Thoracic aorta (tissue), 2 donors: ENCODE results near the gene PLEKHG5. TPM values are rescaled to one million over a fixed set of nuclear protein-coding genes. Genes with fewer than 3 reads are reported as not detected.

Source experiments
- ATAC-seq: fragments of 150-250 bp; one replicate; pipeline ENCODE4 v1.8.0; 2017; ENCODE audit warnings: low read depth; ENCODE audit not compliant: insufficient number of reproducible peaks, low FRiP score
- DNase-seq: peaks from one replicate; pipeline ENCODE4 v3.0.0-alpha.2; 2020; ENCODE audit warnings: low spot score
- H3K27ac ChIP-seq, 2 donors: fragments of 200-600 bp; sonication (generic); 1 replicate in 1 of 2; 2 replicates in 1 of 2; pipeline ENCODE4 v1.5.1; 2016; ENCODE audit warnings: mild to moderate bottlenecking in 2 of 2, moderate library complexity in 2 of 2
- H3K27me3 ChIP-seq: fragments of 200-600 bp; sonication (generic); replicated peaks from 2 replicates; pipeline ENCODE4 v1.6.0; 2016; ENCODE audit warnings: mild to moderate bottlenecking; ENCODE audit not compliant: insufficient read depth
- H3K36me3 ChIP-seq: fragments of 200-600 bp; sonication (generic); one replicate; pipeline ENCODE4 v1.5.1; 2016
- H3K4me1 ChIP-seq, 2 donors: fragments of 200-600 bp; sonication (generic); 1 replicate in 1 of 2; 2 replicates in 1 of 2; pipeline versions ENCODE4 v1.5.1 to v1.6.0; 2016; ENCODE audit warnings: low read depth in 2 of 2, mild to moderate bottlenecking in 1 of 2; ENCODE audit not compliant: control insufficient read depth in 1 of 2
- H3K4me3 ChIP-seq: fragments of 200-600 bp; sonication (generic); 2 replicates; pipeline ENCODE4 v1.5.1; 2016; ENCODE audit warnings: mild to moderate bottlenecking
- H3K9me3 ChIP-seq: fragments of 200-600 bp; sonication (generic); 2 replicates; pipeline ENCODE4 v1.5.1; 2016
- total RNA-seq, 2 donors: library from RNA; depleted of rRNA; stranded (reverse); fragments of >200 nt; gene quantifications; one replicate each; pipeline versions ENCODE4 v1.1.0 to v1.2.3, GENCODE V29; 2016
- TF ChIP-seq, protein P1 (sequence below): fragments of 200-600 bp; sonication (generic); IDR thresholded peaks from one replicate; pipeline ENCODE4 v1.5.1; 2019; ENCODE audit warnings: antibody characterized with exemption

Gene PLEKHG5
- total RNA-seq, 2 donors from 2014 or later: 23.4 to 32.9 TPM

DNA sequence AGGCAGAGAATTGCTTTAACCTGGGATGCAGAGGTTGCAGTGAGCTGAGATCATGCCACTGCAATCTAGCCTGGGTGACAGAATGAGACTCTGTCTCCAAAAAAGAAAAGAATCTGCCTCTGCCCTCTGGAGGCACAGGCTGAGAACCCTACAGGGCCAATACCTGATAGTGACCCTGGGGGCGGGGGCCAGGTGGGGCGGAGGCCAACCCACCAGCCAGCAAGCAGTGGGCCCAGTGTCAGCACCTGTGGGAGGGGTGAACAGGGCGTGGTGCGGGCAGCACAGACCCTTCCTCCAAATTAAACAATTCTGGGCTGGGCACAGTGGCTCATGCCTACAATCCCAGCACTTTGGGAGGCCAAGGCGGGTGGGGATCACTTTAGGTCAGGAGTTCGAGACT lies 19.0 kb upstream of the PLEKHG5 start:
- TF ChIP-seq, protein P1, sequence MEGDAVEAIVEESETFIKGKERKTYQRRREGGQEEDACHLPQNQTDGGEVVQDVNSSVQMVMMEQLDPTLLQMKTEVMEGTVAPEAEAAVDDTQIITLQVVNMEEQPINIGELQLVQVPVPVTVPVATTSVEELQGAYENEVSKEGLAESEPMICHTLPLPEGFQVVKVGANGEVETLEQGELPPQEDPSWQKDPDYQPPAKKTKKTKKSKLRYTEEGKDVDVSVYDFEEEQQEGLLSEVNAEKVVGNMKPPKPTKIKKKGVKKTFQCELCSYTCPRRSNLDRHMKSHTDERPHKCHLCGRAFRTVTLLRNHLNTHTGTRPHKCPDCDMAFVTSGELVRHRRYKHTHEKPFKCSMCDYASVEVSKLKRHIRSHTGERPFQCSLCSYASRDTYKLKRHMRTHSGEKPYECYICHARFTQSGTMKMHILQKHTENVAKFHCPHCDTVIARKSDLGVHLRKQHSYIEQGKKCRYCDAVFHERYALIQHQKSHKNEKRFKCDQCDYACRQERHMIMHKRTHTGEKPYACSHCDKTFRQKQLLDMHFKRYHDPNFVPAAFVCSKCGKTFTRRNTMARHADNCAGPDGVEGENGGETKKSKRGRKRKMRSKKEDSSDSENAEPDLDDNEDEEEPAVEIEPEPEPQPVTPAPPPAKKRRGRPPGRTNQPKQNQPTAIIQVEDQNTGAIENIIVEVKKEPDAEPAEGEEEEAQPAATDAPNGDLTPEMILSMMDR: no peak
- no peak overlapping the region for H3K27ac ChIP-seq
- no peak overlapping the region for H3K4me3 ChIP-seq
- no peaks in the 10 kb centered on the region for H3K9me3 ChIP-seq
- DNase-seq (no peak), ATAC-seq (no peak)
- peaks cover 11 to 22% of the 10 kb centered on the region in 2 donors for H3K4me1 ChIP-seq
- no peaks in the 10 kb centered on the region for H3K36me3 ChIP-seq
- no peaks in the 10 kb centered on the region for H3K27me3 ChIP-seq

DNA sequence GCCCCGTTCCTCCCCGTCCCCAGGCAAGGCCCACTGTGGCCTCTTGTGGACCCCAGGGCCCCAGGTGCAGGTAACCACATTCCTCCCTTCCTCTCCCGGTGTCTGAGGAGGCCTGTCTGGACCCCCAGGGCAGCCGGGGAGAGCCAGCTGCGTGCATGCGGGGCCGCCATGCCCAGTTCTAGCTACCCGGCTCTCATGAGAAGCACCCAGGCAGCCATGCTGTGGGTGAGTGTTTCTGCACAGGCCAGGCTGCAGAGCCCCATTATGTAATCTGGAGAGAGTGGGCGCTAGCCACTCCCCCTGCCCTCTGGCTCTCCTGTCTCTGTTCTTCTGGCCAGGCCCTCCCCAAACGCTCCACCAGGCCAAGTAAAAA lies 18.4 kb upstream of the PLEKHG5 start:
- no peaks in the 10 kb centered on the region for H3K27me3 ChIP-seq
- H3K4me1 ChIP-seq: peaks cover 11 to 22% of the 10 kb centered on the region in 2 donors
- TF ChIP-seq, protein P1: no peak
- DNase-seq (no peak), ATAC-seq (no peak)
- no peaks in the 10 kb centered on the region for H3K9me3 ChIP-seq
- no peaks in the 10 kb centered on the region for H3K36me3 ChIP-seq
- H3K4me3 ChIP-seq: no peak overlapping the region
- H3K27ac ChIP-seq: no peak overlapping the region

DNA sequence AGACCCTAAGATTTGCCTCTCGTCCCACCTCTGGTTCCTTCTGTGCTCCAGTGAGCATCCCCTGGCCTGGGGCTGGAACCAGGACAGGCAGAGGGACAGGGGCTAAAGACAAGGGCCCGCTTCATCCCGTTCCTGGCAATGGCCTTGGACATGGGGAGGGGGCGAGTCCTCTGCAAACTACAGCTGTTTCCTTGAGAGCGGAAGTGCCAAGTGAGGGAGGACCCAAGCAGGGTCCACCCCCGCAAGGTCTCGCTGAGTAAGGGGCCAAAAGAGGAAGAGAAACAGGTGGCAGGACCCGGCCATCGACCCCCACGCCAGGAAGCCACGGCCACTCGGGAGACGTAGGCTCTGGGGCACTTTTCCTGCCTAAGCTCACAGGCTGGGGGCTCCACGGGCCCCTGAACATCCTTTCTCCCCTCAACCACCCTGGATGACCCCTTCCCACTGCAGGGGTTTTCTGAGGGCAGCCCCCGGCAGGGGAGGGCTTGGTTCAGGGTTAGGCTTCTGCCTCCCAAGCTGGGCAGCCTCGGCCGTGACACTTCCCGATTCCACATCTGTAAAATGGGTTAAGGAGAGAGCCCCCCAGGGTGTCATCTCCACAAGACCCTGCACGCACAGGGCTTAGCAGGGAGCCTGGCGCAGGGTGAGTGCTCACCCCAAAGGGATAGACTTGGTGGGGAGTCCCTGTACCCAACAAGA lies 17.9 kb upstream of the PLEKHG5 start:
- Histone ChIP-seq H3K4me3 (no peak overlapping the region), H3K27ac (no peak overlapping the region), H3K36me3 (no peaks in the 10 kb centered on the region), H3K4me1 (peaks cover 11 to 22% of the 10 kb centered on the region in 2 donors), H3K27me3 (no peaks in the 10 kb centered on the region), H3K9me3 (no peaks in the 10 kb centered on the region)
- DNase-seq (no peak), ATAC-seq (no peak)
- TF ChIP-seq, protein P1: no peak

DNA sequence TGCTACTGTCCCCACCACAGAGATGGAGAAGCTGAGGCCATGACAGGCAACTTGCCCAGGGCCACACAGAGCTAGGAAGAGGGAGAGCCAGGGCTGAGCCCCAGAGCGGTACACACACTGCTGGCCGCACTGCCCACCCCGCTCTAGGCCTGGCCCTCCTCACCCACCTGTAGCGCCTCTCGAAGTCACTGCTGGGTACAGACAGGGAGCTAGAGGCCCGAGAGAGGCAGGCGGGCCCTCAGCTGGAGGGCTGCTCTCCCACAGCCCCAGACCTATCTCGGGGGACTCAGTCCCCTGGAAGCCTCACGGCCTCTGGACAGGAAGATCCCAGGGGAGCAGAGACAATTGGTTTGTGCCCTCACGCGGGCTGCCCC lies 17.3 kb upstream of the PLEKHG5 start:
- ATAC-seq: no peak
- Histone ChIP-seq H3K4me3 (no peak overlapping the region), H3K9me3 (no peaks in the 10 kb centered on the region), H3K4me1 (peaks cover 11 to 21% of the 10 kb centered on the region in 2 donors), H3K27me3 (no peaks in the 10 kb centered on the region), H3K27ac (no peak overlapping the region), H3K36me3 (no peaks in the 10 kb centered on the region)
- DNase-seq: no peak
- TF ChIP-seq, protein P1: no peak

DNA sequence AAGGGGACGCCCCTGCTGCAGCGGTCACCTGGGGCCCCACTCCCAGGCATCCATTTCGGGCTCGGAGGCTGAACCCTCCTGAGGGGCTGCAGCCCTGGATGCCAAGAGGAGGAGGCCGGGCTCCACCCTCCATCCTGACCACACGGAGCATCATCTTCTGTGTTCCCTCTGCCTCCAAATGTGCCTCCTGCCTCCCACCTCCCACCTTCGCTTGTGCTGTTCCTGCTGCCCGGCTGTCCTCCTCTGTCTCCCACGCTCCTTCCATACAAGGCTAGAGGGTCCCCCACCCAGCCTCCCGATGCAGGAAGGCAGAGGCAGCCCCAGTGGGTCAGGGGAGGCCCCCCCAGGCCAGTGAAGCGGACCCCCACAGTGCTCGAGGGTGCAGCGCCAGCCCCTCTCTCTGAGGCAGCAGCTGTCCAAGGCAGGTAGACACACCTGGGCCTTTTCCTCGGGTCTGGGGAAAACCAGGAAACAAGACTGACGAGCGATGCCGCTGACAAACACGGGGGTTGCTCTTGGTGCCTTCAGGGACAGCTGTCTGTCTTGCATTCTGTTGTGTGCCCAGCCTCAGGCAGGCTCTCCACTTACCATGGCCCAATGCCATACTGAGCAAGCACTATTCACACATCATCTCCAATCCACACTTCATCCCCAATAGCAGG lies 16.8 kb upstream of the PLEKHG5 start:
- H3K4me1 ChIP-seq: peaks cover 9 to 16% of the 10 kb centered on the region in 2 donors
- DNase-seq: no peak
- no peaks in the 10 kb centered on the region for H3K36me3 ChIP-seq
- no peaks in the 10 kb centered on the region for H3K9me3 ChIP-seq
- H3K27ac ChIP-seq: no peak overlapping the region
- H3K27me3 ChIP-seq: no peaks in the 10 kb centered on the region
- TF ChIP-seq, protein P1: no peak
- H3K4me3 ChIP-seq: no peak overlapping the region
- ATAC-seq: no peak
